ENCODE results near the gene PNPLA2. TPM values are rescaled to one million over a fixed set of nuclear protein-coding genes. Genes with fewer than 3 reads are reported as not detected.

The PNPLA2 gene
- total RNA-seq, 2 donors from 2014 or later: 61.8 to 115 TPM

- no peak for TF ChIP-seq CTCF (IDR thresholded peaks at IDR 0.05)
- TF ChIP-seq POLR2A (IDR thresholded peaks at IDR 0.05): no peak
- no peak for TF ChIP-seq POLR2AphosphoS5 (IDR thresholded peaks at IDR 0.05)
- Histone ChIP-seq H3K4me1 (replicated peaks) (peaks cover 13% of the 10 kb centered on the region), H3K4me3 (no peak overlapping the region), H3K36me3 (peaks cover 5 to 21% of the 10 kb centered on the region in 2 donors), H3K9me3 (no peaks in the 10 kb centered on the region), H3K27me3 (replicated peaks; ENCODE audit: insufficient read depth) (no peaks in the 10 kb centered on the region), H3K27ac (no peak overlapping the region)
- 81% methylated on average over 9 of the region's 9 CpGs for WGBS
- intact Hi-C loops (cut with DNase I): no loop called here
- DNase-seq (ENCODE audit: low spot score): no peak
These were observed 5.1 kb upstream of the PNPLA2 start for GRCh38 chr11:813456-814096.

GRCh38 chr11:815675-816432 is 2.9 kb upstream of the PNPLA2 start:
- no peak for TF ChIP-seq CTCF (IDR thresholded peaks at IDR 0.05)
- TF ChIP-seq POLR2A (IDR thresholded peaks at IDR 0.05): no peak
- TF ChIP-seq POLR2AphosphoS5 (IDR thresholded peaks at IDR 0.05): no peak
- Histone ChIP-seq H3K27me3 (replicated peaks; ENCODE audit: insufficient read depth) (no peaks in the 10 kb centered on the region), H3K27ac (no peak overlapping the region), H3K4me1 (replicated peaks) (peaks cover 12% of the 10 kb centered on the region), H3K36me3 (peaks cover 5 to 21% of the 10 kb centered on the region in 2 donors), H3K9me3 (no peaks in the 10 kb centered on the region), H3K4me3 (no peak overlapping the region)
- no peak for DNase-seq (ENCODE audit: low spot score)
- intact Hi-C loops (cut with DNase I): no loop called here
- 79% methylated on average over 11 of the region's 11 CpGs for WGBS

- 82% methylated on average over 11 of the region's 11 CpGs for WGBS
These were observed 2.3 kb upstream of the PNPLA2 start for GRCh38 chr11:816433-816779.

GRCh38 chr11:819129-819931 is 616 bp downstream of the PNPLA2 start:
- peak; percentile 93 for DNase-seq (ENCODE audit: low spot score)
- no peaks in the 10 kb centered on the region for H3K27me3 ChIP-seq (replicated peaks; ENCODE audit: insufficient read depth)
- peak overlapping the region; percentile 91 for H3K27ac ChIP-seq
- no peaks in the 10 kb centered on the region for H3K9me3 ChIP-seq
- H3K4me3 ChIP-seq: peak overlapping the region; percentile 80 to 98
- 0% methylated on average over 49 of the region's 96 CpGs for WGBS
- H3K36me3 ChIP-seq: peaks cover 5 to 9% of the 10 kb centered on the region in 2 donors
- intact Hi-C loops (cut with DNase I): no loop called here
- TF ChIP-seq POLR2AphosphoS5 (IDR thresholded peaks at IDR 0.05) (peak; percentile 63), POLR2A (IDR thresholded peaks at IDR 0.05) (peak; percentile 95), CTCF (IDR thresholded peaks at IDR 0.05) (peak in 2 of 4 experiments; percentile 23 to 39)
- H3K4me1 ChIP-seq (replicated peaks): peaks cover 8% of the 10 kb centered on the region

More at GRCh38 chr11:816433-816779, 2.3 kb upstream of the PNPLA2 start:
- H3K4me1 ChIP-seq (replicated peaks): peaks cover 10% of the 10 kb centered on the region
- no peak overlapping the region for H3K27ac ChIP-seq
- H3K36me3 ChIP-seq: peaks cover 5 to 21% of the 10 kb centered on the region in 2 donors
- no peaks in the 10 kb centered on the region for H3K27me3 ChIP-seq (replicated peaks; ENCODE audit: insufficient read depth)
- H3K4me3 ChIP-seq: no peak overlapping the region
- DNase-seq (ENCODE audit: low spot score): no peak
- TF ChIP-seq POLR2A (IDR thresholded peaks at IDR 0.05) (no peak), POLR2AphosphoS5 (IDR thresholded peaks at IDR 0.05) (no peak)
- H3K9me3 ChIP-seq: no peaks in the 10 kb centered on the region
- intact Hi-C loops (cut with DNase I): no loop called here
